HG03025 (cell line): ENCODE results near the gene MCIDAS.
A peak's percentile ranks its signal among the peaks of the same experiment; 100 is the strongest.

Experiments used
- ATAC-seq: cut with Tn5 transposase; IDR thresholded peaks from one replicate; pipeline ENCODE4 v1.9.1; 2021; ENCODE audit warnings: mild to moderate bottlenecking, moderate library complexity; ENCODE audit not compliant: unreplicated experiment, low FRiP score

Gene MCIDAS

DNA sequence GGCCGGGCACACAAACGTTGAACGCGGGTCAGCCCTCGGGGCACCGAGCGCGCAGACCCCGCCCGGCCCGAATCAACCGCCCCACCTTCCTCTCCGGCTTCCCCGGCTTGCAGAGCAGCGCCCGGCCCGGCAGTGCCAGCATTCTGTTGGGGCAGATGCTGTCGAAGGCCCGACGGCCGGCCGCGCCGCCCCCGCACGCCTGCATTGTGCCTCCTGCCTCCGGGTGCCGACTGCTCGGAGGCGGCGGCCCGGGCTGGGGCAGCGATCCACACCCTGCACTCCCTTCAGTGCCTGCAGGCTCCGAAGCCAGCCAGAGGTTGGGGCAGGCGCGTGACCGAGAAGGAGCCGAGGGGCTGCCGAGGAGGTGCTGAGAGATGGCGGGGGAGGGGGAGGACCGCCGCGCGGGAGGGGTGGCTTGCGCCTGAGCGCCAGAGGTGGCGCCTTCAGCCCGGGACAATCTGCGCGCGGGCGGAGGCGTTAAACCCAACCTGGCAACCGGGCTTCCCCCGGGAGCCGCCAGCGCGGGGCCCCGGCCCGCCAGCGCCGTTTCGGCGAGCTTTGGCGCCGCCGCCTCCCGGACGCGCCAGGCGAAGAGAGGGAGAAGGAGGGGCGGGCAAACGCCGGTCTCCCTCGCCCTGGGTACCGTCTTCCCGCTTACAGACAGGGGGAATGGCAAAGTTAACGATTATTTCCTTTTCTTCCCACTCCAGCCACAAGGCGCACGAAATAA lies at the start of gene MCIDAS:
TSS of gene MCIDAS (minus strand) at position 382 of the 730 bp plus-strand sequence. CDS start at position 205, 177 bp downstream.
- ATAC-seq = no peak

DNA sequence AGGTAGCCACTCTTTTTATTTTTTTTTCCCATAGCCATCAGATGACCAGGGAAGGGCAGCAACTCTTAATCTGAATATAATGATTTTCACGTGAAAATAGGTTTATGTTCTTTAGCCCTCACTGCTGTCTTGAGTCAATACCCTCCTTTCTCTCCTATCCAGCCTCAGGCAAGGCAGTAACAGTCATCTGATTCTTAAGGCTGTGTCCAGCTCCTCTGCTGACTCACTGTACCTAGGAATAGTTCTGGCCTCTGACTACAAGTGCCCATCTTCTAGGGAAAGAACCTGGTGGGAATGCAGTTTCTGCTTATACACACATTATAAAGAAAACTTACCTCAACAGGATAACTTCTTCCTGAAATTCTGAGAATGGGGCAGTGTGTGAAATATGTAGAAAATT lies 49.7 kb upstream of the MCIDAS start:
- no peak for ATAC-seq

DNA sequence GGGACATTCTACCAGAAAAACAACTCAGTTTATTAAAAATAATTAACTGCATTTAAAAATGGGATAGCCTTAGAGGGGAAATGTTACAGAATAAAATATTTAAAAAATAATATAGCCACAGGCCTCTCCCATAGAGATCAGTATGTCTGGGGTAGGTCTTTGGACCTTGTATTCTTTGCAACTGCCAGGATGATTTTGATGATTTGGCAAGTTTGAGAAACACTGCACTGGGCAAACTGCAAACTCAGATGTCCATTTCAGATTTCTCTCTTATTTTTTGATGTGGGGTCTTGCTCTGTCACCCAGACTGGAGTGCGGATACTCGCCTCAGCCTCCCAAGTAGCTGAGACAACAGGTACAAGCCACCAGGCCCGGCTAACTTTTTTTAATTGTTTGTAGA lies 31.2 kb upstream of the MCIDAS start:
- no peak for ATAC-seq

DNA sequence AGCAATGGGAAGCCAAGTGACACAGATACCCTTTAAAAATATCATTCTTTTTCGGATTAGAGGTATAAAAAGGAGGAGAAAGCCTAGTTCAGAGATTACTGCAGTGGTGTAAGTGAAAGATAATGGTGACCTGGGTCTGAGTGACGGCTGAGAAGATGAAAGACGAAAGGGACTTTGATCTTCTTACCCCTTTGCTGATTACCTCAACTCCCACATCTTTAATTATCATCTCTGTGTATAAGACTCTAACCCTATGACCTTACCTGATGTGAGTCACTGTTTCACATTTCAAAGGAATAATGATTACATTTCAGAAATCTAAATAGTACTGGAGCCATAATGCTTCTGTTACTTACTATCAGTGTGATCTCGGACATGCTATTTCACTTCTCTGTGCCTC lies 27.7 kb upstream of the MCIDAS start:
- ATAC-seq = no peak

DNA sequence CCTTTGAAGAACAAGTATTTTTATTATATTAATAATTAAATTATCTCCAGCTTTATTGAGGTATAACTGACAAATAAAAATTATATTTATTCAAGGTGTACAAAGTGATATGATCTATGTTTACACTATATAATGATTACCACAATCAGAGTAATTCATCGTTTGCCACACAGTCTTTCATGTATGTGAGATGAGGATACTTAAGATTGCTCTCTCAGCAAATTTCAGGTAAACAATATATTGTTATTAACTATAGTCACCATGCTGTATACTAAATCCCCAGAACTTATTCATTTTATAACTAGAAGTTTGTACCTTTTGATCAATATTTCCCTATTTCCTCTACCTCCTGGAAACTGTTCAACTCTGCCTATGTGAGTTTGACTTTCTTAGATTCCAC lies 22.9 kb upstream of the MCIDAS start:
- ATAC-seq = no peak

DNA sequence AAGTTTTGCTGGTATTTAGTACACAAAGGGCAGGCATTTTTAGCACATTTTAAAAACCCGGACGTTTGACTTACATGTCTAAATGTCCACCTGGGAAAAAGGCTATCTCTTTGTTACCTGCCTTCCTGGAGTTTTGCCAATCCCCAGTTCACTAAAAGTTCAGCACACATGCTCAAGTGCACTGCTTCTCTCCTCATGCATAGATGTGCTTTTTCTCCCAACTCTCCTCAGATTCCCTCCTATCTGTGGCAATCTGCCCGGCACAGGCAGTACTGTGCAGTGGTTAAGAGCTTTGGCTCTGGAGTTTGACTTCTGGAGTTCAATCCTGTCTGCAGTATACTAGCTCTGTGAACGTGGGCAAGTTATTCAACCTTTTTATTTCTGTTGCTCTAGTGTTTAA lies 14.6 kb upstream of the MCIDAS start:
- ATAC-seq = no peak

DNA sequence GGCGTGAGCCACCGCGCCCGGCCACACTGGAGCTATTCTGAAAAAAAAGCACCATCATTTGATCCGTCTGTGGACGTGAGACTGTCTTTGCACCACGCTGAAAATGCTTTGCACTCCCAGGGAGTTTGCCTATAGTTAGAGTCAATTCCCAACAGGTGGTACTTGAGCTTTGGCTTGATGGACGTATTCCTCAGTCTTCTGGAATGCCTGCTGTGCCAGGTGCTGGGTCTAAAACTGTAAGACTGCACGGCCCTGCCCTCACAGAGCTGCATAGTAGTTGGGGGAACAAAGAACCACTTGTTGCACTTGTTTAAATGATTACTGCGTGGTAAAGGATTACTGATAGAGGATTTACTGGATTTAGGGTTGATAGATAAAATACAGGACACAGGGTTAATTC lies 9.7 kb upstream of the MCIDAS start:
- ATAC-seq = no peak

DNA sequence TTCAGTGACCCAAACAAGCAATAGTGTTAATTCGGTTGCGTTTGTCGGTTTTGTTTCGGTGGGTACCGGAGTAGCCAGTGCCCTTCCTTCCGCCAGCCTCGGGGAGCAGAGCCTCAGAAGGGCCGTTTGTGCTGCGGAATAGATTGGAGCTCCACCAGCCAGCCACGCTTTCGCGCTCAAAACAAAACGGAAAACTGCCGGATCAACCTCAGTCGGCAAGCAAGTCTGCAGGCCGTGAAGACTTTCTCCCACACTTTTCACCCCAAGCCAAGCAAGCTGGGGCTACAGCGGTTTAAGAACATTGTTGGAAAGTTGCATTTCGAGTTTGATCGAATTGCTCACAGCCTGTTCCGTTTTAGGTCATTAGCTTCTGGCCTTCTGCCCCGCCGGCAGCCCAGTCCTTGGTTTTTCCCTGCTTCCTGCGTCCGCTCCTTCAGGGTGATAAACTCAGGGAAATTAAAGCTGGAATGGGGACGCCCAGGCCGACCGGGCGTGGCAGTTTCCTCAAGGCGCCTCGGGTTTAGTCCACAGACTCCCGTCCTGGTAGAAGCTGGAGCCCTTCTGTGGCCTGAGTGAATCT lies 7.1 kb upstream of the MCIDAS start:
- peak; percentile 5 for ATAC-seq

DNA sequence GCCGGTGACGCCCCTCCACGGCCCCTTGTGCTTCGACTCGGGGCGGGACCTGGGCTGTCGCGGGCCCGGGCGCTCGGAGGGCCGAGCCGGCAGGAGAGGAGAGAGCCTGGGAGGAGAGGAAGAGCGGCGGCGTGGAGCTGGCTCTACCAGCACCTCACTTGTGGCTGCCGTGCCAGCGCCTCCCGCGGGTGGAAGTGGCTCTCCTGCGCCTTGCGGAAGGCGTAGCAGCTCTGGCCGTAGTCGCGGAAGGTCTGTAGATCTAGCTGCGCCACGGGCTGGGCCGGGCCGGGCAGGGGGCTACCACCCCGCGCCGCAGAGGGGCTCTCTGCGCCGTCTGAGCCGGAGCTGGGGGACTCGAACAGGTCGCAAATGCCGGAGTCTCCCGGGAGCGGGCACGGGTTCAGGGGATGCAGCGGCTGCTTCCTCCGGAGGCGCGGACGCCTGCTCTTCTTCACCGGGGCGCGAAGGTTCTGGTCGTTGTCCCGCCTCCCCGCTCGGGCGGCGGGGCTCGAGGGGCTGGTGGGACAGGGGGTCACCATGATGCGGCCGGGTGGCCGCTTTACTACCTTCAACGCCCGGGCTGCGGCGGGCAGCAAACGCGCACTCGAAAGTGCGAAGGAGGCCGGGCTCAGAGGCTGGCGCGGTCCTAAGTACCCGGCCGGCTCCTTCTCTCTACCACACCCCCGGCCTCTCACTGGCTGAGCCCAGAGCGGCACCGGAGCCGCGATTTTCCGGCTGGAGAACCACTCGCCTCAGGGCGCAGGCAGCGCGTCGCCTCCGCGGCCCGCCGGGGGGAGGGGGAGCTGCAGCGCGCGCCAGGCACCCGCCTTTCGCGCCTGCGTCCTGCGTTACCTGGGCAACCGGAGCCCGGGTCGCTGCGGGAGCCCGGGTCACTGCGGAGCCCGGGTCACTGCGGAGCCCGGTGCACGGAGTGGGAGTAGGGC lies 6.1 kb upstream of the MCIDAS start, which contains the start of gene CCNO:
TSS of gene CCNO (minus strand) at position 624 of the 944 bp plus-strand sequence. CDS start at position 539, 85 bp downstream.
- peak; percentile 54 for ATAC-seq

DNA sequence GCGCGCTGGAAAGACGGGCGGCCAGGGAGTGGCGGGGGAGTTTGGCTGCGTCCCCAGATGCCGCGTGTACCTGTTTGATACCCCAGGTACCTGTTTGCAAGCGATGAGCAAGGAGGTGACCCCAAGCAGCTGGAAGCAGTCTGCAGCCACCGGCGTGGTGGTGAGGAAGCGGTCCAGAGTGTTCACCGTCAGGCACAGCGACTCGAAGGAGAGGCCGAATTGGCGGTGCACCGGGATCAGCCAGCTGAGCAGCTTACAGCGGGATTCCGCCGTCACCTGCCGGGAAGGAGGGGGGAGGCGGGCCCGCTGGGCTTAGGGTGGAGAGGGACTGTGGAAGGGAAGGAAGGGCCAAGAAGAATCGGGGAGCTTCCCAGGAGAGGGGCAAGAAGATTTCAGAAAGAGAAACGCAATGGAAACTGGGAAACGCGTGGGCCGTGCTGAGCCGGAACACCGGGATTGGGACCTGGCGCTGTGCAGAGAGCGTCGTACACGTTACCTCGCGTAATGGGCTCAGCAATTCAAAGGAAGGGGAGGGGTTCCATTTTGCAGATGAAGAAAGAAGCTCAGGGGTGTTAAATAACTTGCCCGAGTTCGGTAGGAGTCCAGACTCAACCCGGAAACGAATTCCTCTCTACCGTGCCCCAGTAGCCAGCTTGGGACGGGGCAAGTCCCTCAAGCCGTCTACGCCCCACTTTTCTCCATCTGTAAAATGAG lies 5.3 kb upstream of the MCIDAS start:
- no peak for ATAC-seq

DNA sequence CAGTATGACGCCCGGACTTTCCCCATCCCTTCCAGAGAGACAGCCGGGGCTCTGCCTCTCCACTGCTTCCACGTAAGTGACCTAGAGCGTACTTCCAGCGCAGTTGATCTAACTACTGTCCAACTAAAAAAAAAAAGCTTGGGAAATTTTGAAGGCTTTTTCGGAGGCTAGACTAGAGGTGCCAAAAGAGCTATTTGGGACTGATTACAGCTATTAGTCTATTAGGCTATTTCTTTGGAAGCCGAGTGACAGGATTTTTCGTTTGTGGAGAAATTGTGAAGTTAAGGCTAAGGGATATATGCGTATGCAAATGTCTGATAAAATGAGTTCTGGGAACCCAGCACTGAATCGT lies 4.8 kb upstream of the MCIDAS start:
- ATAC-seq = no peak

DNA sequence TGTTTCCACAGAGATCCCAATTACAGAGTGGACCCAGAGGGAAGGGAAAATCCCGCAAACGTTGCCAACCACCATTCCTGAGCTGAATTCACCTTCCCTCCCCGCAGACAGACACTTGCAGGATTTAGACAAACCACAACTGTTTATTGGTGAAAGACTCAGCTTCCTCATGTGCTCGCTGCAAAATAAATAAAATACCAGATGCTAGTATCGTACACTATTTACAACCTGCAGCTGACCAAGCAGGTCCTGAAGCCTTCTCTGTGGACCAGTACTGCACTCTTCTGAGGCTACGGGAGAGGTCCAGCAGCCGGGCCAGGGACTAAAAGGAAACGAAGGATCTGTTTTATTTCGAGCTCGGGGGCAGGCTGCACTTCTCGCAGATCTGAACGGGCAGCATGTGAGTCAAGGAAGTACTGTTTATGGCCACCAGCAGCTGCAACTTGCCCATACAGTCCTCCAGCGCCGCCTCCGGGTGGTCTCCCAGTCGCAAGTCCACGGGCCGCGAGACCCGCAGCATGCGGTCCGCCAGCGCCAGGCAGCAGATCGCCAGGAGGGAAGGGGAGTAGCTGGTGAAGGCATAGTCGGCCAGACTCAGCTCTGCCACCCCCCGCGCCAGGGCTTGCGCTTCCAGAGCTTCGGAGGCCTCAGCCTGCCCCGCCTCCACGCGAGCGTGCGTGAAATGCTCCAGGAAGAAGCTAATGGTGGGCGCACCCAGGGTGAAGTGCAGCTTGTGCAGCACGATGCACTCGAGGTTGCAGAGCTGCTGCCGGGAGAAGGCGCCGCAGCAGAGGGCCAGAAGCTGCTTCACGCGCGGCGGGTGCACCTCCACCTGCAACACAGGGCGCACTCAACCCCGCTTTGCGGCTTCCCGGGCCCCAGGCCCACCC lies 4.2 kb upstream of the MCIDAS start:
- ATAC-seq = no peak

DNA sequence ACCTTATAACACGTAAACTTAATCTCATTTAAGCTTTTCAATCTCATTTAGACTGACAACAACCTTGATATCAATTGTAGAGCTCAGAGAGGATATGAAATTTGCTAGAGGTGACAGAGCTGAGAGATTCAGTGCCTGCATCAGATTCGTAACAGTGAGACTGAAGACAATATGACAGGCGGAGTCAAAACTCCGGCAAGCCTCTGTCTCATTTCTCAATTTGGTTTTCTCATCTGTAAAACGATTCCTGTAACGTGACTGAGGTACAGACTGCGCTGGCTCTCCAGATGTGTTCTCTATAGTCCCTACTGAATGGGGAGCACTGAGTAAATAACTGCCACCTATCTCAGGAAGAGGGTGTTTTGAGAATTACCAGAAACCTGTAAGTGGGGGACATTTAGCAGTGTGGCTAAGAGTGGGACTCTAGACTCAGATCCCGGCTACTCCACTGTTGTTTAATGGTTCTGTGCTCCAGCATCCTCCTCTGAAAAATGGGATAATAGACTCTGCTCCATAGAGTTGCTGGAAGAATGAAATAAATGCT lies 3.0 kb upstream of the MCIDAS start:
- no peak for ATAC-seq

DNA sequence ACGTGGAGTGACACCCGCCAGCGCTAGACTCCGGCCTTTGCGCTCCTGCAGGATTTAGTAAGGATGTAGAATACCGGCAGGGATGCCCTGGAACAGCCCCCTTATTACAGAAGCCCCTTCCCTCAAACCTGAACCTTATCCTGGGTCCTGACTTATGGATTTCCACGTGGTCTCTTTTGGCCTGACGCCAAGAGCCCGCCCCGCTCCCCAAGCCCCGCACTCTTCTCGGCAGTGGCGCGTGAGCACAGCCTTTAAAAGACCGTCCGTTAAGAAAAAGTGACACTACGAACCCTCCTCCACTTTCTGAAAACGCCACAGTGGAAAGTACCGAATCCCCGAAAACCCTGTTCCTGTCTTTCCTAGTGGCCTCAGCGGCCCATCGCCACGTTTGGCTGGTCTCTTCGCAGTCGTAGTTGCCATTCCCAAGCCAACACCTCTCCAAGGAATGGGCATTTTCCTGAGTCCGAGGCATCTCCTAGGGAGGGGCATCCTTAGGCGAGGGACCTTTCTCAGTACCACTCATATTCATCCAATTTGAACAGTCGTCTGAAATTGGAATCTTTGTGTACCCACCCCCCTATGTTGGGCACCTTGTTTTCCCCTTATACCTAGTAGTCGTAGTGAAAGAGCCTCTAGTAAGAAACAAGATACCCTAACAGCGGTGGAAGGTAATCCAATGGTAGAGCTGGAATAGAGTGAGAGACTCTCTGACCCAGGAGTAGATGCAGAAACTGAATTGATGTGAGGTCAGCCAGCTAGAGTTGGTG lies 732 bp upstream of the MCIDAS start:
- no peak for ATAC-seq

DNA sequence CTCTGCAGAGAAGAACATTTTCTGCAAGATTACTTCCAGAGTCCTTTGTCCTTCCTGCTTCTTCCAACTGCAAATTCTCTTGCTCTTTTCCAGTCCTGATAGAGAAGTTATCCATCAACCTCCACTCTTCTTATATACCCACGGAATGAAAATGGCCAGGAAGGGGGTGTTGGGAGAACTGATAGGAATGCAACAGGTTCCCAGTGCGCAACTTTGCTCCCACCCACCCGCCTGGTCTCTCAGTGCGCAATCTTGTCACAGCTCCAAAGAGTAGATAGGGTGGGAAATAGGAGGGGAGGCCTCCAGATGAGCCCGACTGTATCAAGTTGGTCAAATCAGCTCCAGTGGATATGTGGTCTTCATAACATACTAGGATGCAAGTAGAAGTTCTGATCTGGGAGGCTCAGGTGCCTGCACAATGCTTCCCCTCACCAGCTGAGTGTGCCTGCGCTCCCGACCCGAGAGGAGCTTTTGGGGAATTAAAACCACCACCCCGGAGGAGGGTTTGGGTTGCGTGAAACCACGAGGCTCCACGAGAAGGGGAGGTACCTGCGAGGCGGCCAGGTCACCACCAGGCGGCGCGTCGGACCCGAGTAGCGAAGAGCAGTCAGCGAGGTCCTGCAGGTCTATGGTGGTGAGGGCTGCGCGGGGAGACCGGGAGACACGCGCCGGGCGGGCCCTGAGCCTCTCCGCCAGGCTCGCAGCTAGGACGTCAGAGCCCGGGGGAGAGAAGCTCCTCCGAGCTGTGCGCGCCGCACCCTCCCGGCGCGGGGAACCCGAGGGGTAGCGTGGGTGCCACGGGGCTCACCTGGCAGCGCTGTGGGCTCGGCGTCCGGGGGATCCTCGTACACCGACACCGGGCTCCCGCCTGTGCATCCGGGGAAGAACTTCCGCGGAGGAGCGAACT lies 835 bp downstream of the MCIDAS start:
- ATAC-seq = no peak

DNA sequence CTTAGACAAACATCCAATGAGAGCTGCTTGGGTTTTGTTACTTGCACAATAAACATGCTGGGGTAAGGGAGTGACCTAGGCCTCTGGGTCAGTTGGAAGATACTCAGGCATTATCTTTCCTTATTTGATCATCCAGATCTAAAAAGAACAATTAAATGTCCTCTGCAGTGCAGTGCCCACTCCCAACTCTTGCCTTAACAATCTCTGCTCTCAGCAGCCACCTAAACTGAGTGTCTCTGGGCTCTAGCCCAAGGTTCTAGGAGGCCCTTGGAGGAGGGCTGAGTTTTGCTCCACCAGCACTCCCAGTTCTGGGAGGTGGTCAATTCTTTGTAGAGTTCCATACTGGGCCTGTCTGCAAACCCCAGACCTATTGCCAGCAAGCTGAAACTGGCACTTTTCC lies 1.8 kb downstream of the MCIDAS start:
- ATAC-seq = no peak

DNA sequence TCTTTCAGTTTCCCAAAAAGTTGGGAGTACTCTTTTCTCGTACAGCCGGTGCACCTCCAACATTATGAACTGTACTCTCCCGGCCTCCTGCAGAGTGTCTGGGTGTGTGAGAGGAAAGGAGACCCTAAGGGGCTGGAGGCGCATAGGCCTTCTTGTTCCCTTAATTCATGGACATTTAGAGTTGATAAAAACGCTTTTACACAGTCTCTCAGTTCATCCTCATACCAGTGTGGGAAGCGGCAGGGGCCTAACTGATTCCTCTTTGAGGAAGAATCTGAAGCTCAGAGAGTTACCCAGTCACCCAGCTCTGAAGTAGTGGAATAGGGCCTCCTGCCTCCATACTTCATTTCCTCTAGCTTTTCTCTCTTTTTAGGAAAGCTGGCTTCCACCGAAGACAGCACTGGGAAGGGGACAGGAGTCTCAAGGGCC lies 3.3 kb downstream of the MCIDAS start:
- no peak for ATAC-seq
